Inflammatory macrophage treated with lipopolysaccharide for 4 hours (primary cell): ENCODE results near the gene INSL6.
"Not testable (repeated sequence)": the region's sequence is repeated elsewhere in the genome, so short reads cannot be mapped to it uniquely, and the experiment has no call there.

ENCODE experiments used
- DNase-seq: peaks from one replicate; pipeline ENCODE4 v3.0.0-alpha.2; 2020

Gene INSL6, protein sequence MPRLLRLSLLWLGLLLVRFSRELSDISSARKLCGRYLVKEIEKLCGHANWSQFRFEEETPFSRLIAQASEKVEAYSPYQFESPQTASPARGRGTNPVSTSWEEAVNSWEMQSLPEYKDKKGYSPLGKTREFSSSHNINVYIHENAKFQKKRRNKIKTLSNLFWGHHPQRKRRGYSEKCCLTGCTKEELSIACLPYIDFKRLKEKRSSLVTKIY

DNA sequence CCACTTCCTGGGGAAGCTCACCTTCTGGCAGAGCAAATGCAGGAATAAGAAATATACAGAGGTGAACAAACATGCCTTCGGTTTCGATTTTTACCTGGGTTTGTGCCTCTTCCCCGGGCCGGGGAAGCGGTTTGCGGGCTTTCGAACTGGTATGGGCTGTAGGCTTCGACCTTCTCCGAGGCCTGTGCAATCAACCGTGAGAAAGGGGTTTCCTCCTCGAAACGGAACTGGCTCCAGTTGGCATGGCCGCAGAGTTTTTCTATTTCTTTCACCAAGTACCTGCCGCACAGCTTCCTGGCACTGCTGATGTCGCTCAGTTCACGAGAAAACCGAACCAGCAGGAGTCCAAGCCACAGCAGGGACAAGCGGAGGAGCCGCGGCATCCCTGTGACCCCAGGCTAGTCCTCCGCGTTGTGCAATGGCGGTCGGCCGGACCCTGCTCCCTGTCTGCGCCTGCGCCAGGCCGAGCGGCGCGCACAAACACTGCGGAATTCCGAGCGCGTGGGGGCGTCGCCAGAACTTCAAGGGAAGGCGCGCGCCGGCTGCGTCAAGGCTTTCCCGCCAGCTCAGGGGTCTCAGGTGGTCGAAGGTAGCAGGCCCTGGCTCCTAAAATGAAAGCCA, at the start of gene INSL6:
INSL6 (minus strand) TSS at position 420 of the 621 bp plus-strand sequence; CDS start at position 383, 37 bp downstream.
- DNase-seq: no peak

DNA sequence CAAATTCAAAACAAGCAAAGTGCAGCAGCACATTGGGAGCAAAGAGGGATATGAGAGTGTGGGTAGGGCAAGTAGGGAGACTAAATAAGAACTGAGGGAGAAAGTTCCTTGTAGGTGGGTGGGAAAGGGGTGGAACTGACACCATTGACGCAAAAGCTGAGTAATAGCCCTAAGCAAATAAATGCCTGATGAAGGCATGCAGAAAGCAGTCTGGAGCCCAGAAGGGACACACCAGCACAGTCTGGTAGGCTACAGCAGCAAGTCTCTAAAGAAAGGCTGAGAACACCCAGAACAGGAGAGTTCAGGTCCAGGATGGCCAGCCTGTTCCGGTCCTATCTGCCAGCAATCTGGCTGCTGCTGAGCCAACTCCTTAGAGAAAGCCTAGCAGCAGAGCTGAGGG, 45.8 kb upstream of the INSL6 start, which contains the start of gene INSL4:
INSL4 (plus strand) TSS at position 208 of the 400 bp plus-strand sequence; CDS start at position 313, 105 bp downstream.
- no peak for DNase-seq

DNA sequence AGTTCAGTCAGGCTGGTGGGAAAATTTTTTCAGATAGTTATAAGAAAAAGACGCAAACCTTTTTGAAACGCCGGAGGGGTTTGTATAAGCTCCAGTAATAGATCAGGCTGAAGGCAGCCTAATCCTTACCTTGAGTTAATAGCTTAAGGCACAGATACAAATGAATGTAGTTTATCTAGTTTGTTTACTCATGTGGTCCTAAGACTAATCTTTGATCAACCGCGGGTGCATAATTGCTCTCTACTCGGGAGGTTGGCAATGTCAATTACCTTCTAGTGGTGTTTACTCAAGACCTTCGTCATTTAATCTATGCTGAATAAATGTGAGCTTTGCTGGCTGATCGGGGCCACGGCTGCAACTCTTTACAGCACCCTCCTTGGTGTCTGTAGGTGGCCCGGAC, 45.1 kb upstream of the INSL6 start:
- no peak for DNase-seq

DNA sequence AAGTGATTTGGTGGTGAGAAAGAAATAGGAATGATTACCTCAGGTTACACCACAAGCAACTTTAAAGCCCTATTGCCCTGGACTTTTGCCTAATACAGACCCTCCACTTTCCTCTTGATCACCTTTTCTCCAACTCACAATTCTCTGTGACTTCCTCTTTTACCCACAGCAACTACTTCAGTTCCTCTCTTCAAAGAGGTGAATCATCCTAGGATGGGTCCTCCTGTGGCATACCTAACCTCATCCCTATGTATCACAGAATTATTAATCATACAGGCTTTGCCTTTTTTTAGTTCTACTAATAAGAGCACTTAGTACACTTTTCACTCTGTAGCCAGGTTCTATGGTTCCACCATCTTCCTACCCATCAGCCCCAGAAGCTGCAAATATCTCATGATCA, 19.6 kb upstream of the INSL6 start:
- DNase-seq: no peak

DNA sequence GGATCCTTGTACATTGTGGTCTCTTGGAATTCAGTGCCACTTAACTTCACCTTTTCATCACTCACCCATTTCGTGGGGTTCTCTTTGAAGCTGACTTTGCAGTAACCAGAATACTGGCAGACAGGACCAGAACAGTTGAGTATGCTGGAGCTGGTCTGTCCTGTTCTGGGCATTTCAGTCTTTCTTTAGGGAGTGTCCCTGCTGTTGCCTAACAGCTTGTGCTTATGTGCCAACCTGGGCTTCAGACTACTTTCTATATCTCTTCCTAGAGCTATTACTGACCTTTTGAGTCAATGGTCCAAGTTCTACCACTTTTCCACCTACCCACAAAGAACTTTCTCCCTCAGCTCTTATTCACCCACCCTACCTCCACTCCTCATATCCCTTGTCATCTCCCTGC, 10.0 kb upstream of the INSL6 start:
- peak; percentile 24 for DNase-seq

DNA sequence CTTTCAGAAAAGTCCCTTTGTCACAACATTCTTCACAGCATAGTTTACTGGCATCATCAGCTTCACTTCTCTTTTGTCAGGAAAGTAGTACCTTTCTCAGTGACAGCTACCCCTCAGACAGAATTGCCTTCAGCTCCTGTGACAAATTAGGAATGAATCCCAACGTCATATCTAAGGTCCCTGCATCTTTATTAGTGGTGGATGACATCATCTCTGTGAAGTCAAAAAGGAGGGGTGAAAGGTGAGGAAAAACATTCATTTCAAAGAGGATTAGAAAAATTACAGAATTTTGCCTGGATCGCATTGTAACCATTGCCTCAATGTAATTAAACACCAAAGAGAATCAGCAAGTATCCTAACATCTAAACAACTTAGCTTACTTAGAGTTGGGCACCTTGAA, 7.9 kb upstream of the INSL6 start:
- no peak for DNase-seq

DNA sequence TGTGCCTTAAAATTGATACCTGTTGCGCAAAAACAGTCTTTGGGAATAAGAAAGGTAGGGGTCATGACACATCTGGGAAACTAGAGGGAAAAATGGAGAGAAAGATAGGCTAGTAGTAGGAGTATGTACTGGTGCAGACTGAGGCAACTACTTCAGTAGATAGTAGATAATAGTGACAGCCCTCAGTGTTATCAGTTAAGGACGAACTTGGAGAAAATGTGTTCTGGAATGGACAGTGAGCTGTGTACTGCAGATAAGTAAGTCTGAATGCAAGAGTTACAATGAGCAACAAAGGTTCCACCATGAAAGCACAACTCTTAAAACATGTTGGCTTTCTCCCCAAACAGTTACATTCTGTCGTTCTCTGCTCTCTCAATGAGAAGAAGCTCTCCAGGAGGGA, 6.5 kb upstream of the INSL6 start:
- DNase-seq: no peak

DNA sequence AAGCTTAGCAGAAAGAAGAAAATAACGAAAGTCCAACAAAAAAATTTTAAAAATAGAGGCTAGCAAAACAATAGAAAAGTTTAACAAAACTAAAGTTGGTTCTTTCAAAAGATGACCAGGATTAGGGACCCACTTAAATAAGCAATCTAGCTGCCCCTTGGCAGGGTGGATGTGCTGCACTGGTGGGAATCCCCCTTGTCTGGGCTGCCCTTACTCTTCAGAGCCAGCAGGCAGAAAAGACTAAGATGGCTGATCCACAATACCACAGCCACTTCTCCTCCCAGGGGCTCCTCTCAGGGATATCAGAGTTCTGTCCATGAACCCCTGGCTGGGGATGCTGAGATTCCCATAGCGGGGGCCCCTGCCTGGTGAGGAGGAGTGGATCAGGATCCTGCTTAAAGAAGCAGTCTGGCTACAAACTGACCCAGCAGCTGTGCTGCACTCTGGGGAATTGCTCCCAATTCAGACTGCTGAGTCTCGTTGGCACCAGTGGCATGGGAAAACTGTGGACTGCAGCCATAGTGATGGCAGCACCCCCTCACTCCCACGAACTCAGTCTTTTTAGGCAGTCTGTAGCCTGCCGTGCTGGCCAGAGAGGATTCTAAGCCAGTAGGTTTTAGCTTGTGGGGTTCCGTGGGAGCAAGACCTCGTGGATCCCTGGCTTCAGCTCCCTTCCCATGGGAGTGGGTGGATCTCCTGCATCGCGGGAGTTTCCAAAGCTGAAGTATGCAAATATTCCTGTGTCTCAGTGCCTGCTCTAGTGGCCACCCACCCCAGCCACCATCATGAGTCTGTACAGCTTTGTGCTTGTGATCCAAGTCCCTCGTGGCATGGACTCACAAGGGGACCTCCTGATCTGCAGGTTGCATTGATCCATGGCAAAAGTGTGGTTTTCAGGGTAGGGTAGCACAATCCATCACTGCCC, 2.9 kb upstream of the INSL6 start:
- no peak for DNase-seq

DNA sequence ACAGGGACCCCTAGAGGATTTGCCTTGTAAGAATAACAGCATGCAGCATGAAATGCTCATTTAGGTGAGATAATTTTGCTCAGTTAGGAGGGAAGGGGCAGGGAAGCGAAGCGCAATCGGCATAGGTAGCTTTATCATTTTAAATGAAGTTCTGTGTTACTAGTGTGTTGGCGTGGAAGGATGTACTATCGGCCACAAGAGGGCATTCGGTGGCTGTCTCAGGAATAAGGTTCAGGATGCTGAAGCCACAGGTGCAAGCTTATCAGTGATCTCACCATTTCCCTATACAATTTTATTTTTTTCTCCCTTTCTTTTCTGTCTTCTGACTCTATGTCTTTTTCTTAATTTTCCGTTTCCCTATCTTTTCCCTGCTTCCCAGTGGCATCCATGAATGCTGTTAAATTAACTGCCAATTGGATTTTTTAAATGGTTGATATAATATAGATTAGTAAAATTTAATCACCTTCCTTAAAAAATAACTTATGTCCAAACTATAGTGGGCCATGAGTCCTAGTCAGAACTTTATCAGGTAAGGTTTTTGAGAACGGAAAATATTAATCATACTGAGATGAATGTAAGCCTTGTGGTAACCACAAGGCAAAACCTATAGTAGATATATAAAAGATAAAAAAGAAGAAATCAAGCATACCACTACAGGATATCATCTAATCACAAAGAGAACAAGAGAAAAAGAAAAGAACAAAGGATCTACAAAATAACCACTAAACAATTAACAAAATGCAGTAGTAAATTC, 1.2 kb upstream of the INSL6 start:
- DNase-seq: peak; percentile 47

DNA sequence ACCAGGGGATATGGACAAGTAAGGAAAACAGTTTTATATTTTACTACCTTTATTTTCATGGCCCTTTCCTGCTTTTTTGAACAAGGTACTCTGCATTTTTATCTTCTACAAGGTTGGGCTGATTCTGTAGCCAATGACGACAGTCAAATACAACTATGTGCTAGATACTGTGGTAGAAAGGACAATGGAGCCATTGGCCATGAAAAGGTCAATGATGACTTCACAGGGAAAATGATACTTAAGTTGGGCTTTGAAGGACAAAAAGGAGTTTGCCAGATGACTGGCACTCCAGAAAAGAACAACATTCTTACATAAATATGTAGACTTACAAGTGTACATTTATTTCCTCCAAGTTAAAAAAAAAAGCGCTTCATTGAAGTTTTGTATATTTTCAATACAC, 663 bp downstream of the INSL6 start:
- no peak for DNase-seq

DNA sequence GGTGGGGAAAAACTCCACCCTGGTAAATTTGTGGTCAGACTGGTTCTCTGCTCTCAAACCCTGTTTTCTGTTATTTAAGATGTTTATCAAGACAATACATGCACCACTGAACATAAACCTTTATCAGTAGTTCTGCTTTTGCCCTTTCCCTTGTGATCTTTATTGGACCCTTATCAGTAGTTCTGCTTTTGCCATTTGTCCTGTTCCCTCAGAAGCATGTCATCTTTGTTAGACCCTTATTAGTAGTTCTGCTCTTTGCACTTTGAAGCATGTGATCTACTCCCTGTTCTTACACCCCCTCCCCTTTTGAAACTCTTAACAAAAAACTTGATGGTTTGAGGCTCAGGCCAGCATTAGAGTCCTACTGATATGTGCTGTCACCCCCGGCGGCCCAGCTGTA, 4.8 kb downstream of the INSL6 start:
- not testable (repeated sequence) for DNase-seq

DNA sequence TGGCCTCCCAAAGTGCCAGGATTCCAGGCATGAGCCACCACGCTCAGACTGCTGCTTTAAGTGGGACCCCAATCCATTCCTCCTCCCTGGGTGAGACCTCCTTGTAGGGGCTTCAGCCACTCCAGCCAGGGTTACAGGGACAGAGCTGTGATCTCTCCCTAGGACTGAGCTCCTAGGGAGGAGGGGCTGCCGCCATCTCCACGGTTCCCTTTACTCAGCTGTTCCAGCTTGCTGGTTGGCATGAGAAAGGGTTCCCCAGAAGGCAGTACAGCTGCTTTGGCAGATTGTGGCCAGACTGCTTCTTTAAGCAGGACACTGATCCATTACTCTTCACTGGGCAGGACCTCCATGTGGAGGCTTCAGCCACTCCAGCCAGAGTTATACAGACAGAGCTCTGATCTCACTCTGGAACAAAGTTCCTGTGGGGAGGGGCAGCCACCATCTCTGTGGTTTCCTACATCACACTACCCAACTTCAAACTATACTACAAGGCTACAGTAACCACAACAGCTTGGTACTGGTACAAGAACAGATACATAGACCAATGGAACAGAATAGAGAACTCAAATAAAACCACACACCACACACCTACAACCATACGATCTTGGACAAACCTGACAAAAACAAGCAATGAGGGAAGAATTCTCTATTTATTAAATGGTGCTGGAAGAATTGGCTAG, 7.2 kb downstream of the INSL6 start:
- no peak for DNase-seq

DNA sequence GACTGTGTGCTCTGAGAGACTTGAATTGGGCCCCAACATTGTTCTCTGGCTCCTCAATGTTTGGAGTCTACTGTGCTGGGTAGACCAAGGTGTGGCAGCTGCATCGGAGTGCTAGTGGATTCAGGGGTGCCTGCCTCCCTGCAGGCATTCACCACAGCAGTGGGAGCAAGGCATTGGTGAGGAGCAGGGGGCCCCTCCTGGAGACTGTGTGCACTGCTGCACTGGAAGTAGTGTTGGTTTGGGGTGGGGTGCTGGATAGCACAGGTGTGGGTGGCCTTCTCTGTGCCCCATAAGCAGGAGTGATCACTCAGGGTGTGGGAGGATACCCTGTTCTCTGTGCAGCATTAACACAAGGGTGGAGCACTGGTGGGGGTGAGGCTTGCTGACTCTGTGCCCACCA, 39.2 kb downstream of the INSL6 start:
- DNase-seq: no peak

DNA sequence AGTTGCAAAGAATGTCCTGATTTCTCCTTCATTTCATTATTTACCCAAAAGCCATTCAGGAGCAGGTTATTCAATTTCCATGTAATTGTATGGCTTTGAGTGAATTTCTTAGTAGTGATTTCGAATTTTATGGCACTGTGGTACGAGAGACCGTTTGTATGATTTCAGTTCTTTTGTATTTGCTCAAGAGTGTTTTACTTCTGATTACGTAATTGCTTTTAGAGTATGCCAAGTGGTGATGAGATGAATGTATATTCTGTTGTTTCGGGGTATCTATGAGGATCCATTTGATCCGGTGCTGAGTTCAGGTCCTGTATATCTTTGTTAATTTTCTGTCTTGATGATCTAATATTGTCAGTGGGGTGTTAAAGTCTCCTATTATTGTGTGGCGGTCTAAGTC, 41.2 kb downstream of the INSL6 start:
- DNase-seq: no peak

DNA sequence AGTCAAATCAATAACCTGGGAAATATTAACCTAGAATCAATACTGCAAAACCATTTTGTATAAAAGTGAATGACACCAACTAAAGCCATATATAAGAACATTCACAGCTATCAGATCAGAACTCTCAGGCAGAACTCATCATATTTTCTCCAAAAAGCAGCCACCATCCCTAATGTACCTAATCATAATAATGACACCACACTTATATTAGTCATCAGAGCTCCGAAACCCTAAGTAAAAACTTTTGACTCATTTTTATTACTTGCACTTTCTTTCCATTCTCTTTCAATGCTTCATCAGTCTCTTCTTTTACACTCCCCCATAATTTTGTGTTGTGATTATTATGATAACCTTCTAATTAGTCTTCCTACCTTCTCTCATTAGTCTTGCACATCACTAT, 45.3 kb downstream of the INSL6 start:
- no peak for DNase-seq

DNA sequence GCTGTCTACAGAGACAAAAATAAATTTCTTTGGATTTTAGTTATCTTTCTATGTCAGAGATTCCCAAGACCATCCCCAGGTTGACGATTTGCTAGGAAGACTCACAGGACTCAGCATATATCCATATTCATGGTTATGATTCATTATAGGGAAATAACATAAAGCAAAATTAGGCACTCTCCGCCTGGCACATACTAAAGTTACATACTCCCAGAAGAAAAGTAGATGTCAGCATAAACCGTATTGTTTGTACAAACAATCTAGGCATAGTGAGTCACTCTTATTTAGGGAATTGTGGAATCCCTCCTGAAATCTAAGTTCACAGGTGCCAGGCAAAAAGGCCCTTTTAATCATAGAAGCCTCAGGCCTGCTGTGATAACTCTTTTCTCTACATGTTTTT, 62.9 kb downstream of the INSL6 start:
- no peak for DNase-seq

DNA sequence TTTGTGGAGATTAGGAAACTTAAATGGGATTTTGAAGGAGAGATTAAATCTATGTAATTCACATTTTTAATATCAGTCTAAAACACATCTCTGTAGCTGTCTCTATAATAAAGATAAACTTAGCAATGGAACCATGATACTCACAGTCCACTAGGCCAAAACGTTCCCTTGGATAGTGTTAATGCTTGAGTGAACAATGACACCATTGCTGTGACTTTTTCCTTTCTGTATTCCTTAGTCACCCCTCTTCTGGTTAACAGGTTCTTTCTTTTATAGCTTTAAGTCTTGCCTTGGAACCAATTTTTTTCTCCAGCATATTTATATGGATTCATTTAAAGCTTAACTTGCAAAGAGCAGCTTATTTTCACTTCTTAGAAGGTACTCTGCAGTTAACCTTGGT, 63.3 kb downstream of the INSL6 start:
- DNase-seq: no peak

DNA sequence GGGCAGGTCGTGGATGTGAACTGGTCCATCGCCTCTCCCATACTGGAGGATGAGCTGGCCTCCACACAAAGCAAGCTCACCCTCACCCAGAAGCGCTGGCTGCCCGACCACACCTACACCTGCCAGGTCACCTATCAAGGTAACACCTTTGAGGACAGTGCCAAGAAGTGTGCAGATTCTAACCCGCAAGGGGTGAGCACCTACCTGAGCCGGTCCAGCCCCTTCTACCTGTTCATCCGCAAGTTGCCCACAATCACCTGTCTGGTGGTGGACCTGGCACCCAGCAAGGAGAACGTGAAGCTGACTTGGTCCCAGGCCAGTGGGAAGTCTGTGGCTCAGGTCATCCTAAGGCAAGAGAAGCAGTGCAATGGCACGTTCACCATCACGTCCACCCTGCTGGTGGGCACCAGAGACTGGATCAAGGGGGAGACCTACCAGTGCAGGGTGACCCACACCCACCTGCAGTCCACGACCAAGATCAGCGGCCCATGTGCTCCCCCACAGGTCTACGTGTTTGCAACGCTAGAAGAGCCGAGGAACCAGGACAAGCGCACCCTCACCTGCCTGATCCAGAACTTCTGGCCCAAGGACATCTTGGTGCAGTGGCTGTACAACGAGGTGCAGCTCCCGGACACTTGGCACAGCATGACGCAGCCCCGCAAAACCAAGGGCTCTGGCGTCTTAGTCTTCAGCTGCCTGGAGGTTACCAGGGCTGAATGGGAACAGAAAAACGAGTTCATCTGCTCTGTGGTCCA, 71.3 kb downstream of the INSL6 start:
- no peak for DNase-seq
